ENCODE data around the gene SYNCRIP.
"Not testable (repeated sequence)": the region's sequence is repeated elsewhere in the genome, so short reads cannot be mapped to it uniquely, and the experiment has no call there.

- not testable (repeated sequence) for TF ChIP-seq CTCF (conservative IDR thresholded peaks at IDR 0.05; ENCODE audit: low read length); EZH2phosphoT487 (IDR thresholded peaks at IDR 0.05; ENCODE audit: borderline replicate concordance)
Observed at GRCh38 chr6:85631117-85631516, 11.6 kb downstream of the SYNCRIP start.
